GM12878 (cell line): ENCODE measurements around the gene PSRC1. TPM values are rescaled to one million over a fixed set of nuclear protein-coding genes. Genes with fewer than 3 reads are reported as not detected.

ENCODE experiments used
- CUX1 ChIP-seq: IDR thresholded peaks from 2 replicates; pipeline ENCODE4 v1.6.1; 2012; ENCODE audit warnings: improper control_type of control experiment, low read depth, low read length; ENCODE audit not compliant: insufficient replicate concordance
- POU2F2 ChIP-seq: IDR thresholded peaks from 3 replicates; pipeline ENCODE4 v1.6.1; 2011; ENCODE audit warnings: low read depth, mild to moderate bottlenecking, low read length, borderline replicate concordance
- RAD21 ChIP-seq: IDR thresholded peaks from 2 replicates; pipeline ENCODE4 v1.6.1; 2011; ENCODE audit warnings: mild to moderate bottlenecking, low read depth, low read length, moderate library complexity; ENCODE audit not compliant: insufficient read depth
- SMAD5 ChIP-seq: IDR thresholded peaks from 2 replicates; pipeline ENCODE4 v1.6.1; 2016; ENCODE audit warnings: antibody characterized with exemption, low read depth
- ZNF687 ChIP-seq: fragments of 450-650 bp; IDR thresholded peaks from 2 replicates; pipeline ENCODE4 v1.6.1; 2017; ENCODE audit warnings: mild to moderate bottlenecking, moderate library complexity
- polyA plus RNA-seq, 11 experiments: library from polyadenylated mRNA; depleted of rRNA in 4 of 11; unstranded in 6 of 11; stranded (reverse) in 5 of 11; fragments of >200 nt; fragmentation: Nextera tagmentation in 4 of 11; fragmentation: Illumina TruSeq in 1 of 11; extraction: Ambion mirVana in 4 of 11; extraction: Trizol in 1 of 11; gene quantifications; 1 replicate in 1 of 11; 2 replicates in 10 of 11; pipeline versions ENCODE4 v1.2.1 to v1.2.3, GENCODE V29; 2011 to 2016; ENCODE audit warnings: inconsistent platforms in 2 of 11, missing spikeins in 2 of 11, low read depth in 1 of 11
- total RNA-seq, 4 experiments: library from RNA; depleted of rRNA in 3 of 4; stranded (reverse); fragments of >200 nt in 3 of 4; fragmentation: Illumina TruSeq in 1 of 4; extraction: Trizol in 1 of 4; gene quantifications; 2 replicates each; pipeline versions ENCODE4 v1.2.1 to v1.2.3, GENCODE V29; 2013 to 2021

Gene PSRC1
- total and polyA plus RNA-seq, 10 of the 15 experiments (the other 5 are each of a cell fraction or from before 2014, with no cell fraction given) = 1.2 to 11.8 (median 4.9) TPM

- TF ChIP-seq RAD21 (no peak), SMAD5 (no peak), ZNF687 (no peak), POU2F2 (no peak), CUX1 (no peak)
Observed at GRCh38 chr1:109256085-109256484, 26.9 kb downstream of the PSRC1 start (continued).
